Activated T-helper 17 cell treated with anti-CD3 and anti-CD28 coated beads, Interleukin-2, amount 50 U/mL, for 72 hours (primary cell): Measurements from ENCODE around the gene PRH1. TPM values are rescaled to one million over a fixed set of nuclear protein-coding genes. Genes with fewer than 3 reads are reported as not detected.

Experiments
- ATAC-seq: fragments of 150-1000 bp; cut with Tn5 transposase; replicated peaks from 2 replicates; pipeline ENCODE4 v1.10.0; 2021; ENCODE audit warnings: mild to moderate bottlenecking, moderate library complexity
- H3K27ac Mint-ChIP-seq: one replicate; pipeline ENCODE4 v1.8.0; 2022; ENCODE audit warnings: mixed read lengths
- H3K27me3 Mint-ChIP-seq: one replicate; pipeline ENCODE4 v1.8.0; 2022; ENCODE audit warnings: mixed read lengths
- H3K36me3 Mint-ChIP-seq: one replicate; pipeline ENCODE4 v1.8.0; 2022; ENCODE audit warnings: low read depth, mild to moderate bottlenecking, mixed read lengths
- H3K4me1 Mint-ChIP-seq: one replicate; pipeline ENCODE4 v1.8.0; 2022; ENCODE audit warnings: mixed read lengths
- H3K4me3 Mint-ChIP-seq: one replicate; pipeline ENCODE4 v1.8.0; 2022; ENCODE audit warnings: mild to moderate bottlenecking, mixed read lengths
- H3K9me3 Mint-ChIP-seq: one replicate; pipeline ENCODE4 v1.8.0; 2022; ENCODE audit warnings: mixed read lengths
- total RNA-seq, 2 donors: library from RNA; stranded (reverse); gene quantifications; one replicate each; pipeline ENCODE4 v1.2.3, GENCODE V29; 2022

PRH1 gene
- total RNA-seq, result 10 to 100 TPM; 18.8 to 24.3 TPM

DNA sequence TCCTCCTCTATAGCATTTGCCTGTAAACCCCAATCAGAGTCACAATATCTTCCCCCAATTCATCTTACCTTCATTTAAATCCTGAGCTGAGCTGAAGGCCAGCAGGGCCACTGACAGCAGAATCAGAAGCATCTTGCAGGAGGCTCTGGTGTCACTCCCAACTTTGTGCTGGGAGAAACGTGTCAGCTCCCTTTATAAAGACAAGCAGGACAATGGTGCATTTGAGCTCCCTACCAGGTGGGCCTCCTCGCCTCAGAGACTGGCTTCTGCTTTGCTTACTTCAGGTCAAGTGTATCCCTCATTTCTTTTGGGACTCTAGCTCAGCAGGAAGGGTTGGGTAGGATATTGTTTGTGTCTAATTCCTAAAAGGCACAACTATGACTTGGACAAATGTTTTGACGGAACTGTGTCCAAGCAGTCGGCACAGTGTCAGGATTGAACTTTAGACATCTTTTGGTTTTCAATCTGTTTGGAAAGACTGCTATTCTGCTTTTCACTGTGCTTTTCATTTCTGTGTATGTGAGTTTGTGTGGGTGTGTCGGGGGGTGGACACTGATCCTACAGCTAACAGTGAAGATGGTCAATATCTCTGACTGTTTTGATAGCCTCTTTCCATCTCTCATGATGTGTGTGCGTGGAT lies at the start of gene PRH1:
Gene PRH1, minus strand, starts transcription at position 170 of the 640 bp plus-strand sequence. Its CDS starts 38 bp downstream, at position 132.
- Mint-ChIP-seq H3K4me3 (no peak within 1 kb of the TSS), H3K27ac (no peak within 1 kb of the TSS), H3K4me1 (no peaks in the 10 kb centered on the region), H3K36me3 (peaks cover 21% of the 10 kb centered on the region), H3K27me3 (no peaks in the 10 kb centered on the region), H3K9me3 (no peaks in the 10 kb centered on the region)
- no peak for ATAC-seq

GRCh38 chr12:10928746-10929286 lies 44.8 kb upstream of the PRH1 start, which contains the start of gene PRH2:
Gene PRH2 (plus strand): TSS chr12:10929236. CDS start chr12:10929274, 38 bp downstream.
- Mint-ChIP-seq H3K4me3 (no peak within 1 kb of the TSS), H3K4me1 (no peaks in the 10 kb centered on the region), H3K36me3 (no peaks in the 10 kb centered on the region), H3K27me3 (no peaks in the 10 kb centered on the region), H3K27ac (no peak within 1 kb of the TSS), H3K9me3 (peaks cover 3% of the 10 kb centered on the region)
- ATAC-seq, result no peak

DNA sequence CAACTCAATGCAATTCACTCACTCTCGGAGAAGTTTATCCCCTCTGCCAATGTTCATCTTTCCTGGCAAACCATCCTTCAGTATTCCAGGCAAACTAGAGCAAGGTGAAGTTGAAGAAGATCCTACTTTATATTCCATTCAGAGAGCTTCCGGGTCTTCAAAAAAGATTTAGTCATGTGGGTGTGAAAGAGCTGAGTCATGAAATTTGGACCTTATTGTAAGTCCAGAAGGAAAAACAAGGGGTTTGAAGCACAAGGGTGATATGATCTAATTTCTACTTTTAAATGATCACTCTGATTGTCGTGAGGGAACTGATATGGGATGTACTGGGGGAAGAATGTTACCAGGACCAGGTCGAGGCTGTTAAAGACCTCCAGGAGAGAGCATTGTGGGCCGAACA lies 42.2 kb upstream of the PRH1 start:
- H3K27ac Mint-ChIP-seq, result no peak overlapping the region
- H3K4me3 Mint-ChIP-seq, result no peak overlapping the region
- H3K9me3 Mint-ChIP-seq, result peaks cover 3% of the 10 kb centered on the region
- no peaks in the 10 kb centered on the region for H3K27me3 Mint-ChIP-seq
- H3K36me3 Mint-ChIP-seq, result no peaks in the 10 kb centered on the region
- no peak for ATAC-seq
- no peaks in the 10 kb centered on the region for H3K4me1 Mint-ChIP-seq

DNA sequence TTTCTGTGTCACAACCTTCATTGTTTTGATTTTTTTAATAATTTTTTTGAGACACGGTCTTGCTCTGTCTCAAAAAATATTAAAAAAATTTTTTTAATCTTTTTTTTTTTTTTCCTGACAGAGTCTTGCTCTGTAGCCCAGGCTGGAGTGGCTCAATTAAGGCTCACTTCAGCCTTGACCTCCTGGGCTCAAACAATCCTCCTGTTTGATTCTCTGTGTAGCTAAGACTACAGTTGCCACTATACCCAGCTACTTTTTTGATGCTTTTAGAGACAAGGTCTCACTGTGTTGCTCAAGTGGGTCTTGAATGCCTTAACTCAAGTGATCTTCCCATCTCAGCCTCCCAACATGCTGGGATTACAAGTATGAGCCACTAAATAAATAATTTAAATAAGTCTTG lies 35.8 kb upstream of the PRH1 start:
- no peaks in the 10 kb centered on the region for H3K27me3 Mint-ChIP-seq
- no peaks in the 10 kb centered on the region for H3K36me3 Mint-ChIP-seq
- ATAC-seq, result no peak
- H3K4me1 Mint-ChIP-seq, result no peaks in the 10 kb centered on the region
- H3K4me3 Mint-ChIP-seq, result no peak overlapping the region
- no peaks in the 10 kb centered on the region for H3K9me3 Mint-ChIP-seq
- H3K27ac Mint-ChIP-seq, result no peak overlapping the region

- Mint-ChIP-seq H3K27ac (no peak overlapping the region), H3K9me3 (no peaks in the 10 kb centered on the region), H3K36me3 (no peaks in the 10 kb centered on the region), H3K4me1 (no peaks in the 10 kb centered on the region), H3K27me3 (no peaks in the 10 kb centered on the region), H3K4me3 (no peak overlapping the region)
- no peak for ATAC-seq
These were observed 26.3 kb upstream of the PRH1 start for GRCh38 chr12:10910380-10910779.

GRCh38 chr12:10909462-10909861 lies 25.4 kb upstream of the PRH1 start, which contains the start of gene TAS2R13:
Gene TAS2R13 (minus strand): TSS chr12:10909562. CDS start chr12:10909298, 264 bp downstream.
- Mint-ChIP-seq H3K27ac (no peak within 1 kb of the TSS), H3K27me3 (no peaks in the 10 kb centered on the region), H3K36me3 (no peaks in the 10 kb centered on the region), H3K4me1 (no peaks in the 10 kb centered on the region), H3K4me3 (no peak within 1 kb of the TSS), H3K9me3 (peaks cover 4% of the 10 kb centered on the region)
- no peak for ATAC-seq

DNA sequence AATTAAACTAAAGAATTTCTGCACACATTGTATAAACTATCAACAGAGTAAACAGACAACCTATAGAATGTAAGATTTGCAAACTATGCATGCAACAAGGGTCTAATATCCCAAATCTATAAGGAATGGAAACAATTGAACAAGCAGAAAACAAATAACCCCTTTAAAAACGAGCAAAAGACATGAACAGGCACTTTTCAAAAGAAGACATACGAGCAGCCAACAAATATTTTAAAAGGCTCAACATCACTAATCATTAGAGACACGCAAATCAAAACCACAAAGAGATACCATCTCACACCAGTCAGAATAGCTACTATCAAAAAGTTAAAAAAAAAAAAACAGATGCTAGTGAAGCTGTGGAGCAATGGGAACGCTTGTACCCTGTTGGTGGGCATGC lies 20.6 kb upstream of the PRH1 start:
- Mint-ChIP-seq H3K9me3 (peaks cover 5% of the 10 kb centered on the region), H3K27ac (no peak overlapping the region), H3K36me3 (peaks cover 6% of the 10 kb centered on the region), H3K4me3 (no peak overlapping the region), H3K27me3 (no peaks in the 10 kb centered on the region), H3K4me1 (no peaks in the 10 kb centered on the region)
- no peak for ATAC-seq

DNA sequence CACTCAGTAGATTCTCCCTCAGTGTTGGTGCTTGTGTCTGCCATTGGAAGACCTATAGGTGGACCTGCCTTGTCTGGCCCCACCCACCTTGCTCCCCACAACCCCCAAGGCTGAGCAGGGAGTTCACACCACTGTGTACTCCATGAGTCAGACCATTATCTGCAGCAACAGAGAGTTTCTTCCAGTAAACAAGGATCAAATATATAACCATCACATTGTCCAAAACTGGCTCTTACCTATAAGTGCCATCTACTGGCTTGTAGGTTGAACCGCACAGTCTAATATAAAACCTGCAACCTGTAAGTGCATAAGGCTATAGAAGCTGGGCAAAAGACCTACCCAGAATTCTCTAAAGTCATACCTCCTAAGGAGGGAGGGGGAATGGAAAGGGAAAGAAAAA lies 17.4 kb upstream of the PRH1 start:
- no peak overlapping the region for H3K4me3 Mint-ChIP-seq
- H3K4me1 Mint-ChIP-seq, result peaks cover 9% of the 10 kb centered on the region
- H3K9me3 Mint-ChIP-seq, result peaks cover 11% of the 10 kb centered on the region
- no peak overlapping the region for H3K27ac Mint-ChIP-seq
- ATAC-seq, result no peak
- no peaks in the 10 kb centered on the region for H3K27me3 Mint-ChIP-seq
- H3K36me3 Mint-ChIP-seq, result peaks cover 11% of the 10 kb centered on the region

GRCh38 chr12:10900972-10901371 lies 16.9 kb upstream of the PRH1 start:
- no peak overlapping the region for H3K27ac Mint-ChIP-seq
- H3K36me3 Mint-ChIP-seq, result peaks cover 11% of the 10 kb centered on the region
- H3K4me3 Mint-ChIP-seq, result no peak overlapping the region
- peaks cover 9% of the 10 kb centered on the region for H3K4me1 Mint-ChIP-seq
- H3K9me3 Mint-ChIP-seq, result peaks cover 11% of the 10 kb centered on the region
- no peaks in the 10 kb centered on the region for H3K27me3 Mint-ChIP-seq
- no peak for ATAC-seq

DNA sequence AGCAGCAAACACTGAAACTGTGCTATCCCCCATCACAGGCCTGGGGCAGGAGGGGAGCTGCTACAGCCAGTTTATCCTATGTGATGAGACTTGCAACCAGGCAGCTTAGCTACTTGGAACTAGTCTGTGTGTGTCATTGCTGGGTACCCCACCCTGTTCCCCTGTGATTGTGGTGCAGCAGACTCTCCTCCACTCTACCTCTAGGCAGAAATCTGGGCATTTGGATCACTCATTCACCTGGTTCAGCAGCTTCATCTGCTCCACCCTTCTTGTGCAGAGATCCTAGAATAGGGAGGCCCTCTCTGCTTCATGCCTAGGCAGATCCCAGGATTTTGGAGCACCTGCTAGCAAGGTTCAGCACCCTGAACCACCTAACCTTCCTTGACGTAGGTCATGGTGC lies 16.5 kb upstream of the PRH1 start:
- H3K27ac Mint-ChIP-seq, result no peak overlapping the region
- H3K27me3 Mint-ChIP-seq, result no peaks in the 10 kb centered on the region
- H3K36me3 Mint-ChIP-seq, result peaks cover 11% of the 10 kb centered on the region
- no peak for ATAC-seq
- no peak overlapping the region for H3K4me3 Mint-ChIP-seq
- H3K9me3 Mint-ChIP-seq, result peaks cover 11% of the 10 kb centered on the region
- H3K4me1 Mint-ChIP-seq, result peaks cover 9% of the 10 kb centered on the region

GRCh38 chr12:10896854-10897253 lies 12.8 kb upstream of the PRH1 start:
- Mint-ChIP-seq H3K9me3 (peaks cover 6% of the 10 kb centered on the region), H3K4me3 (no peak overlapping the region)

GRCh38 chr12:10891937-10892336 lies 7.9 kb upstream of the PRH1 start:
- Mint-ChIP-seq H3K4me3 (no peak overlapping the region), H3K9me3 (no peaks in the 10 kb centered on the region), H3K27ac (no peak overlapping the region), H3K36me3 (peaks cover 24% of the 10 kb centered on the region), H3K27me3 (no peaks in the 10 kb centered on the region), H3K4me1 (no peaks in the 10 kb centered on the region)
- no peak for ATAC-seq

More at GRCh38 chr12:10896854-10897253, 12.8 kb upstream of the PRH1 start:
- Mint-ChIP-seq H3K4me1 (peaks cover 9% of the 10 kb centered on the region), H3K27ac (no peak overlapping the region), H3K27me3 (no peaks in the 10 kb centered on the region), H3K36me3 (peaks cover 26% of the 10 kb centered on the region)
- ATAC-seq, result no peak

- H3K27me3 Mint-ChIP-seq, result no peaks in the 10 kb centered on the region
- no peak overlapping the region for H3K4me3 Mint-ChIP-seq
- no peaks in the 10 kb centered on the region for H3K4me1 Mint-ChIP-seq
- H3K27ac Mint-ChIP-seq, result no peak overlapping the region
- no peaks in the 10 kb centered on the region for H3K9me3 Mint-ChIP-seq
- H3K36me3 Mint-ChIP-seq, result peaks cover 16% of the 10 kb centered on the region
- no peak for ATAC-seq
These were observed 5.2 kb upstream of the PRH1 start for GRCh38 chr12:10889226-10889625.

DNA sequence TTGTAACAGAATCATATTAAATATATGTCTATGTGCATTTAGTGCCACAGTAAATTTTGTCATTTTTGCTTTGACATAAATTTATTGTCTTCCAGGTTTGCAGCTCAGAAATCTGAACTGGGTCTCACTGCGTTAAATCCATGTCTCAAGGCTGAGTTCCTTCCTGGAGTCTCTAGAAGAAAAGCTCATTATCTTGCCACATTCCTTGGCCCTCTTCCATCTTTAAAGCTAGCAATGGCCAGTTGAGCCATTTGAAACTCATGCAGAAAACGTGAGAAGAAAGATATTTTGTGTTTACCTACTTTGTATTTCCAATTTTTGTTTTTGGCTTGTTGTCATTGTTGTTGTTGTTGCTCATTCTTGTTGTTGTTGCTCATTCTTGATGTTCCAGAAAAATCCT lies 10.7 kb downstream of the PRH1 start:
- Mint-ChIP-seq H3K4me3 (no peak overlapping the region), H3K9me3 (peaks cover 4% of the 10 kb centered on the region), H3K27me3 (no peaks in the 10 kb centered on the region), H3K36me3 (peaks cover 26% of the 10 kb centered on the region), H3K4me1 (no peaks in the 10 kb centered on the region), H3K27ac (no peak overlapping the region)
- ATAC-seq, result no peak

DNA sequence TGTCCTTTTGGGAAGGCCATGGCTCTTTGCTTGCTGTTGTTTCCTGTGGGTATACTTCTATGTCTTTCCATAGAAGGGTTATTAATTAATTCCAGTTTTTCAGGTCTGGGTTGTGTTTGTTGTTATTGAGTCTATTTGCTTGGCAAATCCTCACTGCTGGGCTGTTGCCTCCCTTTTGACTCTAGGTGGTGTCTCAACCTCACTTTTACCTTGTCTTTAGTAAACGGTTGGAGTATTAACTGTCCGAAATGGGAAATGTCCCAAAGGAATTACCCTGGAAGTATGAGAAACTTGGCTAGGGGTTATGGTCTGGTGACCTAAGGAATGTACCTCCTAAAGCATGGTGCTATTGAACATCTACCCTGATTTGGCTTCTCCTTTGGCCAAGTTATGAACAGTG lies 16.7 kb downstream of the PRH1 start:
- H3K27ac Mint-ChIP-seq, result no peak overlapping the region
- no peaks in the 10 kb centered on the region for H3K27me3 Mint-ChIP-seq
- H3K9me3 Mint-ChIP-seq, result peaks cover 10% of the 10 kb centered on the region
- no peaks in the 10 kb centered on the region for H3K4me1 Mint-ChIP-seq
- ATAC-seq, result no peak
- H3K4me3 Mint-ChIP-seq, result no peak overlapping the region
- peaks cover 31% of the 10 kb centered on the region for H3K36me3 Mint-ChIP-seq
